Activated naive CD4-positive, alpha-beta T cell treated with anti-CD3 and anti-CD28 coated beads, Interleukin-2, amount 50 U/mL, for 16 hours (primary cell): ENCODE results near the gene NQO2.
"Not testable (repeated sequence)": the region's sequence is repeated elsewhere in the genome, so short reads cannot be mapped to it uniquely, and the experiment has no call there.

Experiments
- DNase-seq: peaks from one replicate; pipeline ENCODE4 v3.0.0-alpha.2; 2020

Gene NQO2

DNA sequence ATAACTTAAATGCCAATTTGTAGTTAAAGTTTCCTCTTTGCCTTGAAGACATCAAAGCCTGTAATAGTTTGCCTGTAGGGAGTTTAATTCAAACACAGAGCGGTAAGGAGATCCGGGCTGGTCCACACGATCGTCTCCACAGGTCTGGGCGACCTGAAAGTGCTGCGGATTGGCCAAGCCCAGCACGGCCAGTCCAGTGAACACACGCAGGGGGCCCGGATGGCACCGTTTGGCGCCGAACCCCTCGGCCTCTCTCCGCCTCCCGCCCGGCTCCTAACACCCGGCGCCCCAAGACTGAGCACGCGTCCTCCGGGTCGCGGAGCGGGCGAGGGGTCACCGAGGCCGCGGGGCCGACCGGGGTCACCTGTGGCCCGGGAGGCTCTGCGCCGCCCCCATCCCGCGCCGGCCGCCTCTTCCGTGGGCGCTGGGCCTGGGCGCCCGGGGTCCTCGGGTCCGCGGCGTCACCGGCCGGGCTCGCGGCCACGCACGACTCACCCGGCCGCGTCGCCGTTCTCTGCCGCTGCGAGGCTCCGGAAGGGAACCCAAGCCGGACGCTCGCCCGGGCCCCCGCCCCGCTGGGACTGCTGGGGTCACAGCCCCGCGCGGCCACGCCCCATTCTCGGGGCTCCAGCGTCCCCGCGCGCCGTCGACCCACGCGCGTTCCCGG lies 28.8 kb upstream of the NQO2 start:
- DNase-seq, result peak; percentile 47

DNA sequence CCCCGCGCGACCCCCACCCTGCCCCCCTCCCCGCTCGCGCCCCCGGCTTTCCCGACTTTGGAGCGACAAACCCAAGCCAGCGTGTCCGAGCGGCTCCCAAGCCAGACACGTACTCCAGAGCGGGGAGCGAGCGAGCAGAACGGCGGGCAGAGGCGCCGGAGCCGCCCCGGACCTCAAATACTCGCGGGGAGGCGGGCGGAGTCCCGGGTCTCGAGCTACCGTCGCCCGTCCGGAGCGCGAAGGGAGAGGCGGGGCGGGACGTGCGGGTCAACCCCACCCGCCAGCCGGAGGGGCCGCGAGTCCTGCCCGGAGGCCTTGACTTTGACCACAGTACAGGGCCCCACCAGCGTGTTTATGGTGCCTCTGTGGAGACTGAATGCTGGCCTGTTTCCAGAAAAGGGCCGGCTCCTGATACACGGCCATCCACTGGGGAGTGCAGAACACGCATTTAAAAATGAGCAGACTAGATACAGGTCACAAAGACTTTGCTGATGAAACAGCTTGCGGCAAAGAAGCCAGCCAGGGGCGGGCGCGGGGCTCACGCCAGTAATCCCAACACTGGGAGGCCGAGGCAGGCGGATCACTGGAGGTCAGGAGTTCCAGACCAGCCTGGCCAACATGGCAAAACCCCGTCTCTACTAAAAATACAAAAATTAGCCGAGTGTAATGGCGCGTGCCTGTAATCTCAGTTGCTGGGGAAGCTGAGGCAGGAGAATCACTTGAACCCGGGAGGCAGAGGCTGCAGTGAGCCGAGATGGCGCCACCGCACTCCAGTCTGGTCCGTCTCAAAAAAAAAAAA lies 28.1 kb upstream of the NQO2 start, which contains the start of gene SERPINB6:
SERPINB6 (minus strand) TSS at position 148 of the 799 bp plus-strand sequence. CDS start 12,235 bp downstream, outside the sequence.
- peak; percentile 40 for DNase-seq

DNA sequence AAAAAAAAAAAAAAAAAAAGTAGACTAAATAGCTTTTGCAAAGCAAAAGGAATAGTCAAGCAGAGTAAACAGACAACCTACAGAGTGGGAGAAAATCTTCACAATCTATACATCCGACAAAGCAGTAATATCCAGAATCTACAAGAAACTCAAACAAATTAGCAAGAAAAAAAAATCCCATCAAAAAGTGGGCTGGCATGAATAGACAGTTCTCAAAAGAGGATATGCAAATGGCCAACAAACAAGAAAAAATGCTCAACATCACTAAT lies 27.5 kb upstream of the NQO2 start:
- DNase-seq, result not testable (repeated sequence)

DNA sequence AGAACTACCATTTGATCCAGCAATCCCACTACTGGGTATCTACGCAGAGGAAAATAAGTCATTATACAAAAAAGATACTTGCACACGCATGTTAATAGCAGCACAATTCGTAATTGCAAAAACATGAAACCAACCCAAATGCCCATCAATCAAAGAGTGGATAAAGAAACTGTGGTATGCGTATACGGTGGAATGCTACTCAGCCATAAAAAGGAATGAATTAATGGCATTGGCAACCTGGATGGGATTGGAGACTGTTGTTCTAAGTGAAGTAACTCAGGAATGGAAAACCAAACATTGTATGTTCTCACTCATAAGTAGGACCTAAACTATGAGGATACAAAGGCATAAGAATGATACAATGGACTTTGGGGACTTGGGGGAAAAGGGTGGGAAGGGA lies 27.0 kb upstream of the NQO2 start:
- not testable (repeated sequence) for DNase-seq

DNA sequence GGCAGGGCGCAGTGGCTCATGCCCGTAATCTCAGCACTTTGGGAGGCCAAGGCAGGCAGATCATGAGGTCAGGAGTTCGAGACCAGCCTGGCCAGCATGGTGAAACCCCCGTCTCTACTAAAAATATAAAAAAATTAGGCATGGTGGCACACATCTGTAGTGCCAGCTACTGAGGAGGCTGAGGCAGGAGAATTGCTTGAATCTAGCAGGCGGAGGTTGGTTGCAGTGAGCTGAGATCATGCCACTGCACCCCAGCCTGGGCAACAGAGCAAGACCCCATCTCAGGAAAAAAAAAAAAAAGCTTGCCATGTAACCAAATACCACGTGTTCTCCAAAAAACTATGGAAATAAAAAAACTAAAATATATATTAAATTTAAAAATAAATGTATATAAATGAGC lies 26.5 kb upstream of the NQO2 start:
- DNase-seq, result not testable (repeated sequence)

DNA sequence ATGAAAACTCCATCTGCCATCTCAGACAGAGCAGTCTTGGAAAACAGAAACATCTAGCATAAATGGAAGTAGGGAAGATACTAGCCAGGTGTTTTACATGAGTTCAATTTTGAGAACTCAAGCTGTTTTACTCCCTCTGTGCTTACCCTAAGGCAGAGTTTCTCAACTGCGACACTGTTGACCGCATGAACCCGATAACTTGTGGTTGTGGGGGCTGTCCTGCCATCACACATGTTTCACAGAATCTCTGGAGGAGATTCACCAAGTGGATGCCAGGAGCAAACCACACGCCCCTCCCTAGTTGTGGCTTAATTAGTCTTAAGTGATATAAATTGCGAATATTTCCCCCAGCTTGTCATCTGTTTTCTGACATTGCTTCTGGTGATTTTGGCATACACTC lies 26.0 kb upstream of the NQO2 start:
- no peak for DNase-seq

DNA sequence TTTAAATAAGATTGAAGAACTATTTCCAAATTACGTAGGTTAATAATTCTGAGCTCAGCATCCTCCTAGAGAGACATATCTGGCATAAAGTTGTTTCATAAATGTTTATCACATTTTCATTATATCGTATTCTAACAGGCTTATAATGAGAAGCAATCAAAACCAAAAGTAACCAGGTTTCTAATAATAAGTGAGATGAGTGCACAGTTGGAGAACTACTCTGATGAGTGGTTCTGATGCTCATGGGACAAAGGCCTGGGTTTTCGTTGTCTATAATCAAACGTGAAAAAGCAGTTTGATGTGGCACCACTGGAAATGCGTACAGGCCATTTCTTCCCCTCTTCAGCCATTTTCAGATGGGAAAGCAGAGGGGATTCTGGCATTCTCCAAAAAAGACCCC lies 23.6 kb upstream of the NQO2 start:
- no peak for DNase-seq

DNA sequence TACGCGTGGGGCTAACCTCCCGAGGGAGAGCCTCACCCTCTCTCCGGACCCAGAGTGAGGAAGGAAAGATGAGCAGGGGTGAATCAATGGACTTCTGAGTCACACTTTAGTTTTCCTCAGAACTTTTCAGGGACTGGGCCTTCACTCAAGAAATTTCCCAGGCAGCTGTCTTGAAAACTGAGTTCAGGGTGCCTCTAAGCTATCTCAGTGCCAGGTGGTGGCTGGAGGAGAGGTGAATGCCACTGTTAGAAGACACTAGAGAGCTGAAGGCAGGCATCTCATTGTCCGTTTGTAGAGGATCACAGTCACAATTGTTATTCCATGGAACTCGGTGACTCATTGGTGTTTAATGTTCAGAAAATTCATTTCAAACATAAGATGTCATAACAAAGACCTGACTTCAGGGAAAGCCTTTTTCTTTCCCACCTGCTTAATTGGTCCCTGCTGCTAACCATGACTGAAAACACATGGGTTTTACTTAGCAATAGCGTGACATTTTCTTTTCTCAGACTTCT lies 23.1 kb upstream of the NQO2 start:
- DNase-seq, result no peak

DNA sequence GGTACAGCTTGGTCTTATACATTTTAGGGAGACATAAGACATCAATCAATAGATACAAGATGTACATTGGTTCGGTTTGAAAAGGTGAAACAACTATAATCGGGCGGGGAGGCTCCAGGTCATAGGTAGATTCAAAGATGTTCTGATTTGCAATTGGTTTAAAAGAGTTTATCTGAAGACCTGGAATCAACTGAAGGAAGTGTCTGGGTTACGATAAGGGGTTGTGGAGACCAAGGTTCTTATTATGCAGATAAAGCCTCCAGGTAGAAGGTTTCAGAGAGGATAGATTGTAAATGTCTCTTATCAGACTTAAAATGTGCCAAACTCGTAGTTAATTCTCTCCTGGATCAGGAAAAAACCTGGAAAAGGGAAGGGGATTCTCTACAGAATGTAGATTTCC lies 22.4 kb upstream of the NQO2 start:
- DNase-seq, result no peak

DNA sequence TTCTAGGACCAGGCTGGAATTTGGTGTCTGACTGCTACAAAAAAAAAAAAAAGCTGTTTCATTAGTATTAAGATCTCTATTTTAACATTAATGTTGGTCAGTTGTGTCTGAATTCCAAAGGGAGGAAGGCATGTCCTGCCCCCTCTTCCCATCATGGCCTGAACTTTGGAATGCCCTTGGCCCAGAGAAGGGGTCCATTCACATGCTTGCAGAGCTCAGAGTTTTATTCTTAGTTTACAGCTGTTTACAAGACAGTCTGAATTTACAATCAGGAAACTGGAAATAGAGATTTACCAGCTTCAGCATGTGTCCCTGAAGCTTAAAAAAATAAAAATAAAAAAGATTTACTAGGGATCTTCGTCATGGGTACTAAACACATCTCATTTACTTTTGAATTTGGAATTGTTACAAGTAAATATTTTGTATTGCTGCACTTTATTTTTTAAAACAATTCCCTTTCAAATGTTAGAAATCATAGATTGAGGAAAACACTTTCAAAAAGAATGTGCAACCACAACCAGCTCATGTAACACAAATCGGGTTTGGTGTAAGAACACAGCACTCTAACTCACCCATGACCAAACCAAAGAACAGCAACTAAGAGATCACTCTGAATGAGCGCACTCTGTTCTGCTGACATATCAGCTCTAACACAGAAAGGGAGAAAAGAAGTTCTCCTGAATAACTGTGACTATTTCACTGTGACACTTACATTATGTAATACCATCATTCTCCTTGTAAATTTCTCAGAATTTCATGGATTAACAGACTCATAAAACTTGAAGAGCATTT lies 21.7 kb upstream of the NQO2 start:
- no peak for DNase-seq

DNA sequence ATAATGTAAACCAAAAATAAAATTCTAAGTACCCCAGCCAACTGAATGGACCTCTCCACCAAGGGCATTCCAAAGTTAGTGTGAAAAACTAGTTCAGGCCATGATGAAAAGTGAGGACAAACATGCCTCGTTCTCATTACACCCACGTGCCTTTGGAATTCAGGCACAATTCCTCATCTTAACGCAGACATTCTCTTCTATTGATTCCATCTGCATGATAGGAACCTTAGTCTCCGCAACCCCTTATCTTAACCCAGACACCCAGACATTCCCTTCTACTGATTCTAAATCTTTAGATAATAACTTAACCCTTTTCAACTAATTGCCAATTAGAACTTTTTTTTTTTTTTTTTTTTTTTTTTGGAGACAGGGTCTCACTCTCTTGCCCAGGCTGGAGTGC lies 20.8 kb upstream of the NQO2 start:
- DNase-seq, result no peak

DNA sequence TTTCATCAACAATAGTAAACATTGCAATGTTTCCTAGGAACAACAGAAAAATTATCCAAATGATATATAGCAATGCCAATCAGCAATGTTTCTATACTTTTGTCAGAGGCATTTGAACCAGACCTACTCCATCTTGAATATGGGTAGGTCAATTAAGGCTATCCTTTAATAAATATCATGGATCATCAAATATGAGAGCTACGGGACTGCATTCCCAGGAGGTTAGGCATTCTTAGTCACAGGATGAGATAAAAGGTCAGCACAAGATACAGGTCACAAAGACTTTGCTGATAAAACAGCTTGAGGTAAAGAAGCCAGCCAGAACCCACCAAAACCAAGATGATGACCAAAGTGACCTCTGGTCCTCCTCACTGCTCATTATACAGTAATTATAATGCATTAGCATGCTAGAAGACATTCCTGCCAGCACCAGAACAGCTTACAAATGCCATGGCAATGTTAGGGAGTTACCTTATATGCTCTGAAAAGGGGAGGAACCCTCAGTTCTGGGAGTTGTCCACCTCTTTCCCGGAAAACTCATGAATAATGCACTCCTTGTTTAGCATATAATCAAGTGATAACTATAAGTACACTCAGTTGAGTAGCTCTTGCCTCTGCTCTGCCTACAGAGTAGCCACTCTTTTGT lies 19.8 kb upstream of the NQO2 start:
- DNase-seq, result no peak

DNA sequence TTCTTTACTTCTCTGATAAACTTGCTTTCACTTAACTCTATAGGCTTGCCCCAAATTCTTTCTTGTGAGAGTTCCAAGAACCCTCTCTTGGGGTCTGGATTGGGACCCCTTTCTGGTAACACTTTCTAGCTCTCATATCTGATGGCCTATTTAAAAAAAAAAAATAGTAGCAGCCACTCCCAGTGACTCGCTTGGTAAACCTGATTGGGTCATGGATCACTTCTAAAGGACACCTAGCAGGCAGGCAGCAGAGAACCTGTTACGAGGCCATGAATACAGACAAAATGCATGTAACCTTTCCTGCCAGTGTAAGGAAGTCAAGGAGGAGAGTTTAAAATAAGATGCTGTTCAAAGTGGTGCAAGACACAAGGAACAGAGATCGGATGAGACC lies 19.2 kb upstream of the NQO2 start:
- no peak for DNase-seq

DNA sequence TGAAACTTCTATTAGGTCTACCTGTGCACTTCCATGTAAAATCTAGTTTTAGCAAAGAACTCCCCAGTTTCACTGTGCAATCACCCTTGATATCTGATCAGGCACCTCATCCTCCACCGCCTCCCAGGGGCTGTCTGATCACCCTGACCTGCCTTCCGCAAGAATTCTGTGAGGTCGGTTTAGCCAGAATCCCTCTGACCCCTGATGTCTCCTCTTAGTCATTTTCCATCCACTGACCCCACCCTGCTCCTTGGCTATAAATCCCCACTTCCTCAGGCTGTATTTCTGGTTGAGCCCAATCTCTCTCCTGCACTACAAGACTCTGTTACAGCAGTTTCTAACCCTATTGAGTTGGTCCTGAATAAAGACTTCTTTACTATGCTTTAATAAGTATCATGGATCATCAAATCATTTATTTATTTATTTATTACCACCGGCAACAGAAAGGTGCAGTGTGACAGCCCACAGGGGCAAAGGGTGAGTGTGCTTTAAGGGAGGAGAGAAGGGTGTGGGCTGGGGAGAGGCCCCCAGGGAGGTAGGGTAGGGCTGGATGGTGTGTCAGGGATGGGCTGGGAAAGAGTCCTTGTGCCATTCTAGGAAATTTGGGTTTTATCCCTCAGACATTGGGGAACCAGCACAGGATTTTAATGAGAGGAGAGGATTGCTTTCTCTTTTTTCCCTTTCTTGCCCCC lies 17.1 kb upstream of the NQO2 start:
- DNase-seq, result no peak

DNA sequence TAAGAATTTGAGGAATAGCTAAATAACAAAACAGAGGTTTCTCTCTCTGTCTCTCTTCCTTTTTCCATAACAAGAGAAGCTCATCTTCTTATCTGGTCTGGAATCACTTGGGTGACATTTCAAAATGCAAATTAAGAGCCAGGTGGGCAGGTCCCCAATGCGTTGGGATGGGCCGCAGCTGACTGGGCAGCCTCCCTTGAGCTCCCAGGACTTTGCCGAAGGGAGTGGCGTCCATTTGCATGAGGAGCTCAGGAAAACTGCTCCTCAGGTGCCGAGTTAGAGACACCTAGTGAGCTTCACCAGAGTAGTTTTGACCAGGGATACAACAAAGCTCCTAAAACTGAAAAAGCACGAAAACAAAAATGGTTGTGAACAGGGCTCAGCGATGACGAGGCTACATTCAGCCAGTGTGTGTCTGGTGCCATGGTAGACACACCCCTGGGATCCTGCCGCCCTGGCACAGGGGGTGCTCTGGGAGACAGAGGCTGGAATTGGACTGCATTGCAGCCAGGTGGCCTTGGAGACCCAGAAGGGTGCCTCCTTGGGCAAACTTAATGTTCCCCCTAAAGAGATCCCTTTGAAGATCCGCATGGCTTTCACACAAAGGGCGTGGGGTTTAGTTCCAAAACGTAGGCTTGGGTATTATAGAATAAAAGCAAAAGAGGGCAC lies 14.8 kb upstream of the NQO2 start:
- no peak for DNase-seq

DNA sequence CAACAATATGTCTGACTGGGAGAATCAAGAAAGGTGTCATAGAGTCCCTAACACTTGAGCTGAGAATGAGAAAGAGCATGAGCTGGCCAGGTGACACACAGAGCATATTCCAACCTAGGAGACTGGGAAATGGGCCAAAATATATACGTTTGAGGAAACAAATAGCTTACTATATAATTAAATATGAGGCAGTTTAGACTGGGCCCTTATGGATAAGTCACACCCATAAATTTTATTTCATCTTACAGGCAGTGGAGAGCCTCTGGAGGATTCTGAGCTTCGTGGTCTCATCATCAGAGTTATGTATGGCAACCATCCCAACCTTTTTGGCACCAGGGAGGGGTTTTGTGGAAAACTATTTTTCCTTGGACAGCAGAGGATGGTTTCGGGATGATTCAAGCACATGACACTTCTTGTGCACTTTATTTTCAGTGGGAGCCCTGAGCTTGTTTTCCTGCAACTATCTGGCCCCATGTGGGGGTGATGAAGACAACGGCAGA lies 12.9 kb upstream of the NQO2 start:
- no peak for DNase-seq

DNA sequence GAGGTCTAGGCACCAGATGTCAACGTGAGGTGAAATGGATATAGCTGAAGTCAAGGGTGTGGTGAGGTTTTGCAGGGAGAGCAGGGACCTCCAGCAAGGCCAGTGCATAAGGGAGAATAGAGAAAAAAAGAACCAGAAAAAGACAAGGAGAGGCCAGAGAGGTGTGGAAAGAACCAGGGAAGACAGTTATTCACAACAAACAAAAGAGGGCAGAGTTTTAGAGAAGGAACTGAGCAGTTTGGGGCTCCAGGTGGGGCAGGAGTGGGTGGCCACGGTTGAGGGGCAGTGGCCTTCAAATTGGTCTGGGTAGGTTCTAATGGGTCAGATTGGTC lies 11.6 kb upstream of the NQO2 start:
- DNase-seq, result no peak

DNA sequence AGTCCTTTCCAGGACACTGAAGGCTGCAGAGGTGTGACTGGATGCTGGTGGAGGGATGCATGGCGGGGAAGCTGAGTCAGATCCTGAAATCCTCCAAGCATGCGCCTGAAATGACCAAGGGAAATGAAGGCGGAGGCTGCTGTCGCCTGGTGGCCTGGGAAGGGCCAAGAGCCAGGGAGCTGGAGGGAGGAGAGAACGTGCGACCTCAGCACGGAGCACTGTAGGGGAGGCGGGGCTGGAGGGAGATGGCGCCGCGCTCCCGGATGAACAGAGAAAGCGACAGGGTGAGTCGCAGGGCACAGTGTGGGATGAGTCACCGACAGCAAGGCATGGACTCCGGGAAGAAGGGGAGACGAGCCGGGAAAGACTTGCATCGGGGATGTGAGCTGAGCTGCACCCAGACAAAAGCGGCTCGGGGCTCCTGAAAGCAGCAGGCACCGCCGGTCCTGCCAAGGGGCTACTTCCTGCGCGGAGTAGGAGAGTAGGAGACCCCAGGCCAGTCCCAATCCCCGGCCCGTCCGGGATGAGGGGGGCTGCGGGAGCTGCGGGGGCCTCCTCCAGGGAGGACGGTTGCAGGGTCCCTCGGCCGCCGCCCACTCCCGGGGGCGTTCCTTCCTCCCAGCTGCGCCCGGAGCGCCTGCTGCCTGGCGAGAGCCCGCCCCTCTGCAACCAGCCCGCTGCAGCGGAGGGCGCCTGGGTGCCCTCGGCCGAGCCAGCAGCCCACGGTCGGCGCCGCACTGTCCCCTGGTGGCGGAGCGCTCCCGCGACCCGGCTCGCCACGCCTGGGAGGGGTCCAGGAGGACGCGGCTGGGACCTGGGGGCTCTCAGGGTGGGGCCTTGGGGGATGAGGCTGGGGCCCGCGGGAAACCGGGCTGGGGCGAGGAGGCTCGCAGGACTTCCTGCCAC lies 11.0 kb upstream of the NQO2 start:
- peak; percentile 81 for DNase-seq

DNA sequence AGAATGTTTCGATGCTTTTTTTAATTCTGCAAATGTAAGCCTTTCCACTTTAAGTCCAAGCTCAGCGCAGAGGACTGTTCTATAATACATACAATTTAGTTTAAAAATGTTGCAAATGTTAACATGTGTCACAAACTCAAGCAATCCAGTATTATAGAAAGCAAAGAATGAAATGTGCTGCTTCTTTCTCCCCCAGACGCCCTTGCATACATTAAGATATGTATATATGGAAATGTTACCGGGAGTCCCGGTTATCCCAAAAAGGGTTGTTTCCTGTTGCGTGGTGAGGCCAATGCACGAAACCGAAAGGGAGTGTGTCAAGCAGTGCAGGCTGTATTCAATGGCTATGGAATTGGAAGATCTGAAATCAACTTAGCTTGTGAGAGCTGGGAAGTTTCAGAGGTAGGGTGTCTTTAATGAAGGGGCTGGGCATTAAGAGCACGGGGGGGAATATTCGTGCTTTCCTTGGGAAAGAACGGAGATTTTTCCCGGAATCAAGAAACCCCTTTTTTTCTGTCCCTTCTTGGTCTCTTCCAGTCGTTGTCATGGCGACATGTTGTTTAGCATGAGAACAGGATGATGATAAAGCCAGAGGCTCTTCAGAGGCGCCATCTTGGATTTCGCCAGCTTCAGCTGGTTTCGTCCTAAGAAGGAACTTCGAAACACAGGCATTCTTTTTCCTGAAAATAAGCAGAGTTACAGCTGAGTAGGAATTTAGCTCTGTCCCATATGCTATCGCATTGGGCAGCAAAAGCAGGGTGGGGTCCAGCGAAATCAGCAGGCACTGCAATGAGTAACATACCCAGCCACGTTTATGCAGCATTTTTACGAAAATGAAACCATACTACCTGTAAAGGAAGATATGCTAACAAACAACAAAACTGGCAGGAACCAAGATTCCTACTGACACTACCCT lies 10.1 kb upstream of the NQO2 start:
- peak; percentile 70 for DNase-seq
